OCI-M1 (cell line): ENCODE results near the gene GLCCI1.
"Not testable (repeated sequence)": the region's sequence is repeated elsewhere in the genome, so short reads cannot be mapped to it uniquely, and the experiment has no call there.

ENCODE experiments used
- DNase-seq: peaks from one replicate; lab custom pipeline; 2025; lab: John Stamatoyannopoulos, UW

GLCCI1 gene

DNA sequence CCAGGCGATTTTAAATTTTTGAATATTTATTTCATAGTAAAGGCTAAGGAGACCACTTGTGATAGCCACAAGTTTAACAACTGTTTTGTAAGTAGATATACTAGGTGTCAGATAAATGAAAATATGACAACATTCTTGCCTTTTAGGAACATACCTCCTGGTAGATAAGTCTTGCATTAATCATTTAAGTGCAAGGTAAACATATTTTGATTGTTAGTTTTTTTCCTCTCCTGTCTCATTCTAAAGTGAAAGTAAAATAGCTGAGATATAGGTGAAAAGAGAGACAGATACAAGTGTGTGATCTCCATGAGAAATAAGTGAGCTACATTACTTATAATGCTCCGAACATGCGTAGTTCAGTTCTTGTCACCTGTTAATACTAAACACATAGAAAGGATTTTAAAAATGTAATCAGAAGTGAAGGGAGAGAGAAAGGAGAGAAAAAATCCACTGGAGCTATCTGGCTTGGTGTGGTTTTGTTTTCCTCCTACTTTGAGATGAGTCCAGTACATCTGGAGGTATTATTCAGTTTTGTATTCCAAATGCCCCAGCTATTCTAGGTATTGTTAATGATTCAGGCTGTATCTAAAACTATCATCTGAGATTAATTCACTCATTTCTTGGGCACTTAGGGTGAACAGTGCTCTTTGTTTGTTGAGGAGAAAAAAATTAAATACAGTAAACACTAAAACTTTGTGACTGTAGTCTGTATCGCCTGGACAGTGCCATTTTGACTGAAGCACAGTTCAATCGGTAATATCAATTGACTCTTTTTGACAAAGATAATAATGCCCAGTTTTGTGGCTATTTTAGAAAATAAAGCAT lies 21.2 kb downstream of the GLCCI1 start:
- DNase-seq, result peak; percentile 52

- no peak for DNase-seq
These were observed 21.8 kb downstream of the GLCCI1 start for GRCh38 chr7:7990441-7990761.

DNA sequence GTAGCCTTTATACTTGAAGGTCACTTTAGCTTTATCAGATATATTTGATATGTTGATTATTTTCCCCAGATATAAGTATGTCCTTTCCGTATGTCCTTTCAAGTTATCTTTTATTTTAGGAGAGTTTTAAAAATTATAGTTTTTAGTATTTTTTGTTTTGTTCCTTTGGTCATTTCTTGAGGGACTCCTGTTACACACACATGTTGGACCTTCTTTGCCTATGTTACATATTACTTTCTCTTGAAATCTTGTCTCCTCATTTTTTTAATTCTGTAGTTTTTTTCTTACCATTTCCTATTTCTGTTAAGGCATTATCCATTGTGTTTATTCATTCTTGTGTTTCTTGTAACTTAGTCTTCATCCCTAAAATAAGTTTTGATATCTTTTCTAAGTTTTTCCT lies 23.9 kb downstream of the GLCCI1 start:
- DNase-seq, result peak; percentile 19

DNA sequence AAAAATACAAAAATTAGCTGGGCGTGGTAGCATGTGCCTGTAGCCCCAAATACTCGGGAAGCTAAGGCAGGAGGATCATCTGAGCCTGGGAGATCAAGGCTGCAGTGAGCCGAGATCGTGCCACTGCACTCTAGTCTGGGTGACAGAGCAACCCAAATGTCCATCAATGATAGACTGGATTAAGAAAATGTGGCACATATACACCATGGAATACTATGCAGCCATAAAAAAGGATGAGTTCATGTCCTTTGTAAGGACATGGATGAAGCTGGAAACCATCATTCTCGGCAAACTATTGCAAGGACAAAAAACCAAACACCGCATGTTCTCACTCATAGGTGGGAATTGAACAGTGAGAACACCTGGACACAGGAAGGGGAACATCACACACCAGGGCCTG lies 26.8 kb downstream of the GLCCI1 start:
- not testable (repeated sequence) for DNase-seq

GRCh38 chr7:7996568-7996967 lies 28.0 kb downstream of the GLCCI1 start:
- DNase-seq, result peak; percentile 27

GRCh38 chr7:8000315-8000941 lies 31.8 kb downstream of the GLCCI1 start:
- DNase-seq, result no peak

DNA sequence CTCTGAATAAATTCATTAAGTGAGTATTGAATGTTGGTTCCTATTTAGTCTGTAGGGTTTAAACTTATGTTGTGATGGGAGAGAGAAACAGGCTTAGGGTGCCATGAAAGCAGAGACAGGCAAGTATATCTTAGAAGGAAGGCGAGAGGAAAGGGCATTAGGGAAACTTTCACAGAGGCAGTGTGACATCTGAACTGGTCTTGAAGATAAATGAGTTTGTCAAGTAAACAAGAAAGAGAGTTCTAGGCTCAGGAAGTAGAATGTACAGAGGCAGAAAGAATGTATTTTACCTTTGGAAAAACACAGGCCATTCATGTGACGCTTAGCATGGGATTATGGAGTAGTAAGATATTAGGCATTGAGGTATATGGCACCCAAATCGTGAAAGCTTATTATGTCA lies 34.5 kb downstream of the GLCCI1 start:
- no peak for DNase-seq

GRCh38 chr7:8005279-8005678 lies 36.7 kb downstream of the GLCCI1 start:
- DNase-seq, result no peak

- no peak for DNase-seq
These were observed 45.8 kb downstream of the GLCCI1 start for GRCh38 chr7:8014399-8014798.

GRCh38 chr7:8015100-8015745 lies 46.6 kb downstream of the GLCCI1 start:
- no peak for DNase-seq

- DNase-seq, result no peak
These were observed 47.1 kb downstream of the GLCCI1 start for GRCh38 chr7:8015746-8016120.

DNA sequence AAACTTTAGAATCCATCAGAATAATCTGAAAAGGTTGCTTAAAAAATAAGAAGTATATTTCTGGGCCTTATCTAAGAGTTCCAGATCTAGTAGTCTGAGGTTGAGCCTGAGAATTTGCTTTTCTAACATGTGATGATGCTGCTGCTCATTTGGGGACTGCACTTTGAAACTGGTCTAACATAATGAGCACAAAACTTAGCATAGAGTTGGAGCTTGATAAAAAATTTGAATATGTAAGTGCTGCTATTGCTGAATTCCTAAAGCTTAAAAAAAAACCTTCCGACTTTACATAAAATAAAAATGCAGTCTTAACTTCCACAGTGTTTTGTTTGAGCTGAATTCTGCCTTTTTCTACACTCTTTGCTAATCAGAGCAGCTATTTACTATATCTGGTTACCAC lies 48.8 kb downstream of the GLCCI1 start:
- DNase-seq, result no peak

- no peak for DNase-seq
These were observed 50.4 kb downstream of the GLCCI1 start for GRCh38 chr7:8018961-8019360.

DNA sequence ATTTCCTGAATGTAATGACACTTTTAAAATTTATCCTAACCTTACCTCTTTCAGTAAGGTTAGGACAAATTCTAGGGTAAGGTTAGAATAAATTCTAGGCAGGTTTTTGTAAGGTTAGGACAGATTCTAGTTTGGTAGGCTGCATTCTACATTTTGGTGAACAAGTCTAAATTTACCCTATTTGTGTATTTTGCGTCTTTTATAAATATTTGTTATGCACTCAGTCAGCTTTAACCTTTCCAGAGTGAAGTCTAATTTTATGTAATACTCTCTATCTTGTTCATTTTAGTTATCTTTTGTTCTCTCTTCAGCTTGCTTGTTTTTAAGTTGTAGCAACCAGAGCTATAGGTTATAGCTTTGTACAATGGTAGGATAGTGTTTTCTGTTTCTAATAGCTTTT lies 54.0 kb downstream of the GLCCI1 start:
- no peak for DNase-seq

- DNase-seq, result no peak
These were observed 66.6 kb downstream of the GLCCI1 start for GRCh38 chr7:8035192-8035591.

- peak; percentile 56 for DNase-seq
These were observed 67.3 kb downstream of the GLCCI1 start for GRCh38 chr7:8035647-8036518.

GRCh38 chr7:8037151-8037550 lies 68.6 kb downstream of the GLCCI1 start:
- no peak for DNase-seq

GRCh38 chr7:8040768-8041369 lies 72.3 kb downstream of the GLCCI1 start:
- peak; percentile 57 for DNase-seq

GRCh38 chr7:8042796-8043535 lies 74.4 kb downstream of the GLCCI1 start:
- no peak for DNase-seq

DNA sequence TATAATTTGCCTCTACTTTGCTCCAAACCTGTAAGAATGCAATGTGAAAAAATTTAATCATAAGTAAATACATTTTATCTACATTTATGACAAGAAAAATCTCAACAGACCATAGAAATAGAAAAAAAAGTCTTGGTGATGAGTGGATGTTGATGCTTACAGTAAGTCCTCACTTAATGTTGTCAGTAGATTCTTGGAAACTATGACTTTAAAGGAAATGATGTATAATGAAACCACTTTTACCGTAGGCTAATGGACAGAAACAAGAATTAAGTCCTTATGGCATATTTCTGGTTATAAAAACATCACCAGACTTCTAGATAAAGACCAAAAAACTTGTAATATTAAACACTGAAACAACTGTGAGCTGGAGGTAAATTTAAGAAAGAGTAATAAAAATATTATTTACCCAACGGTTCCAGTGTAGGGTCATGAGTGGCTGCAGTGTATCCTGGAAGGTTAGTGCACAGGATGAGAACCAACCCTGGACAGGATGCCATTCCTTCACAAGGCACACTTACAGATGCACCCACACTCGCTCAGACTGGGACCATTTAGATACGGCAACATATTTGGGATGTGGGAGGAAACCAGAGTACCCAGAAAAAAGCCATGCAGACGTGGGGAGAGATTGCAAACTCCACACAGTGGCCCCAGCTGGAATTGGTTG lies 76.3 kb downstream of the GLCCI1 start:
- no peak for DNase-seq

DNA sequence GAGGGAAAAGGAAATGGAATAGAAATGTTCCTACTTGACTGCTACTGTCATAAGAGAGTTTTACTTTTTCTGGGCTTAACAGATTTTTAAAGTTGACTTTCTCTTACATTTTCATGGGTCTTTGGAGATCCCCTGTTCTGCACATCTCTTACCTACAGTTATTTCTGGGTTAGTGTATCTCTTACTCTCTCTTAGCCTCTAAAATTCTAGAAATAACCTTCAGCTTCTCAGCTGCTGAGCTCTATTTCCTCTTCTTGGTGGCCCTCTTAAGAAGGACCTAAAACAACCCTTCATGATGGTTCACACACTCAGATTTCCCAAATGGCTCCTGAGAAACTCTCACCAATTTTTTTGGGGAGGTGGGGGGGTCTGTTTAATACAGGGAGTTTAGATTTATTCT lies 79.5 kb downstream of the GLCCI1 start:
- DNase-seq, result not testable (repeated sequence)
